ENCODE data around the gene EPB41L5. TPM values are rescaled to one million over a fixed set of nuclear protein-coding genes. Genes with fewer than 3 reads are reported as not detected.

The EPB41L5 gene
- total and polyA plus RNA-seq, 10 of the 15 experiments (the other 5 are each of a cell fraction or from before 2014, with no cell fraction given) = 2.1 to 20.4 (median 8.2) TPM

DNA sequence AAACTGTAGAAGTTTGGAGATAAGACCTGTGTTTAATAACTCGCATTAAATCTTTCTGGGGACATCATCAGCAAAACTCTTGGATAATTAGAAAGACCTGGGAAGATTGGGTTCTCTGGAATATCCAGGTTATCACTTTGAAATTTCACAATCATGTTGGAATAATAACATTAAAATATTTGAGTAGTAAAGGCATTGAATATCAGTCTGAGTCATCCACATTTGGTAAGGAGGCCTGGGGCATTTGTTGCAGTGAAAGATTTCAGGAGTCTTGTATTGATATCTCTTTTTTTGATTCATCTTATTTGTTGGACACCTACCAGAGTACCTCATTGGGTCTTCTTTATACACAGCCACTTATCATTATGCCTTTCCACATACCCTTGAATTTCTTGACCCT is 95.9 kb downstream of the EPB41L5 start (continued):
- TF ChIP-seq ZNF592 (IDR thresholded peaks at IDR 0.05) = no peak
- TF ChIP-seq RFX5 (IDR thresholded peaks at IDR 0.05; ENCODE audit: low read depth, low read length) = no peak
- no peak for TF ChIP-seq PAX8 (IDR thresholded peaks at IDR 0.05)
- no peak for TF ChIP-seq ZNF207 (IDR thresholded peaks at IDR 0.05; ENCODE audit: borderline replicate concordance)
- TF ChIP-seq EGR1 (IDR thresholded peaks at IDR 0.05; ENCODE audit: borderline replicate concordance in 1 of 2, low read depth in 2 of 2, low read length in 2 of 2) = no peak
- no peak for TF ChIP-seq TAF1 (IDR thresholded peaks at IDR 0.05; ENCODE audit: borderline replicate concordance, low read depth, low read length)

All from GM12878 (cell line).